HCT116 (cell line): ENCODE data around the gene PTS. TPM values are rescaled to one million over a fixed set of nuclear protein-coding genes. Genes with fewer than 3 reads are reported as not detected.

Experiments
- ATAC-seq: fragments of 200-7000 bp; cut with Tn5 transposase; 2 replicates; pipeline ENCODE4 v1.9.1; 2020; ENCODE audit warnings: mild to moderate bottlenecking, moderate library complexity
- BruUV-seq: library from RNA; stranded (reverse); fragments of 400-500 nt; replicated peaks from 2 replicates; lab custom pipeline; 2021; lab: Mats Ljungman, UMichigan
- CTCF ChIA-PET: fragments of 300-600 bp; sonication (Branson Sonifier 250); formaldehyde crosslinking; loops from one replicate; lab custom pipeline; 2021; ENCODE audit warnings: antibody characterized with exemption; lab: Charles Lee
- POLR2A ChIA-PET: fragments of 300-600, 350-600 bp; sonication (Branson Sonifier 250); formaldehyde crosslinking; loops from one replicate; lab custom pipeline; 2021; ENCODE audit warnings: antibody characterized with exemption; lab: Charles Lee
- RAD21 ChIA-PET, 2 experiments: fragments of 300-600 bp; sonication (Branson Sonifier 250); formaldehyde crosslinking; loops; one replicate each; lab custom pipeline; 2023; ENCODE audit warnings: low total read pairs in 2 of 2; ENCODE audit not compliant: uncharacterized antibody in 2 of 2, unreplicated experiment in 2 of 2, low non-redundant PET in 1 of 2; lab: Charles Lee
- DNase-seq: peaks from one replicate; pipeline ENCODE4 v3.0.0-alpha.2; 2010; ENCODE audit warnings: low read depth, low spot score
- H2AFZ ChIP-seq: fragments of 200-600 bp; shearing (Covaris generic), sonication (generic); 2 replicates; pipeline ENCODE4 v1.6.1; 2017; ENCODE audit warnings: low read depth, mixed run types, mixed read lengths, antibody characterized with exemption, low read length; ENCODE audit not compliant: poor library complexity, severe bottlenecking
- H3K27ac ChIP-seq: 2 replicates; pipeline ENCODE4 v1.5.1; 2012; ENCODE audit warnings: low read depth, low read length
- H3K27me3 ChIP-seq: fragments of 200-600 bp; sonication (generic); 2 replicates; pipeline ENCODE4 v1.6.1; 2016; ENCODE audit warnings: mixed run types, low read length, mixed read lengths; ENCODE audit not compliant: insufficient read depth
- H3K36me3 ChIP-seq, 2 experiments: fragments of 200-500 bp in 1 of 2; fragments of 200-600 bp in 1 of 2; sonication (Bioruptor generic) in 1 of 2; sonication (generic) in 1 of 2; 2 replicates each; pipeline versions ENCODE4 v1.5.1 to v1.6.1; 2014 to 2016; ENCODE audit warnings: low read length in 2 of 2, inconsistent platforms in 1 of 2, mixed read lengths in 1 of 2, mixed run types in 1 of 2; ENCODE audit not compliant: insufficient read depth in 2 of 2, control insufficient read depth in 1 of 2
- H3K4me1 ChIP-seq, 2 experiments: fragments of 200-600 bp in 1 of 2; sonication (generic) in 1 of 2; 2 replicates each; pipeline versions ENCODE4 v1.5.1 to v1.6.1; 2012 to 2017; ENCODE audit warnings: low read length in 2 of 2, inconsistent platforms in 1 of 2, mild to moderate bottlenecking in 1 of 2, mixed read lengths in 1 of 2, mixed run types in 1 of 2, moderate library complexity in 1 of 2; ENCODE audit not compliant: insufficient read depth in 2 of 2, control insufficient read depth in 1 of 2
- H3K4me2 ChIP-seq: fragments of 200-600 bp; sonication (generic); 2 replicates; pipeline ENCODE4 v1.6.1; 2017; ENCODE audit warnings: mixed run types, low read length, mixed read lengths
- H3K4me3 ChIP-seq, 2 experiments: fragments of 200-600 bp in 1 of 2; sonication (generic) in 1 of 2; replicated peaks in 1 of 2; 2 replicates each; pipeline ENCODE4 v1.5.1; 2011 to 2016; ENCODE audit warnings: low read length in 2 of 2, control low read depth in 1 of 2, low read depth in 1 of 2, mild to moderate bottlenecking in 1 of 2, mixed read lengths in 1 of 2, mixed run types in 1 of 2
- H3K79me2 ChIP-seq: fragments of 200-600 bp; sonication (generic); 2 replicates; pipeline ENCODE4 v1.6.1; 2017; ENCODE audit warnings: mild to moderate bottlenecking, mixed run types, low read length, moderate library complexity, mixed read lengths; ENCODE audit not compliant: insufficient read depth
- H3K9ac ChIP-seq: fragments of 200-600 bp; sonication (generic); 2 replicates; pipeline ENCODE4 v1.6.1; 2016; ENCODE audit warnings: low read length, mixed read lengths
- H3K9me2 ChIP-seq: fragments of 200-600 bp; sonication (generic), shearing (Covaris generic); 2 replicates; pipeline ENCODE4 v1.6.1; 2017; ENCODE audit warnings: mixed run types, mild to moderate bottlenecking, moderate library complexity; ENCODE audit not compliant: insufficient read depth
- H3K9me3 ChIP-seq, 2 experiments: fragments of 200-500 bp in 1 of 2; fragments of 200-600 bp in 1 of 2; sonication (Bioruptor generic) in 1 of 2; sonication (generic) in 1 of 2; 2 replicates each; pipeline ENCODE4 v1.6.1; 2014 to 2017; ENCODE audit warnings: low read length in 2 of 2, mixed read lengths in 2 of 2, inconsistent platforms in 1 of 2, low read depth in 1 of 2, mild to moderate bottlenecking in 1 of 2, mixed run types in 1 of 2, moderate library complexity in 1 of 2; ENCODE audit not compliant: control insufficient read depth in 1 of 2, insufficient read depth in 1 of 2
- H4K20me1 ChIP-seq: fragments of 200-600 bp; sonication (generic), shearing (Covaris generic); 2 replicates; pipeline ENCODE4 v1.6.1; 2017; ENCODE audit warnings: mixed run types, mild to moderate bottlenecking, moderate library complexity; ENCODE audit not compliant: insufficient read depth
- ATF3 ChIP-seq: IDR thresholded peaks from 2 replicates; pipeline ENCODE4 v1.6.1; 2012
- CEBPB ChIP-seq: IDR thresholded peaks from 2 replicates; pipeline ENCODE4 v1.6.1; 2012; ENCODE audit warnings: low read depth
- POLR2A ChIP-seq: IDR thresholded peaks from 2 replicates; pipeline ENCODE4 v1.7.0; 2011; ENCODE audit warnings: borderline replicate concordance; ENCODE audit not compliant: insufficient read depth, insufficient read length; ENCODE audit errors: extremely low read depth
- RAD21 ChIP-seq: IDR thresholded peaks from 2 replicates; pipeline ENCODE4 v1.6.1; 2012; ENCODE audit warnings: low read depth, mild to moderate bottlenecking
- REST ChIP-seq: IDR thresholded peaks from 2 replicates; pipeline ENCODE4 v1.6.1; 2012; ENCODE audit warnings: low read depth
- SIN3A ChIP-seq: IDR thresholded peaks from 2 replicates; pipeline ENCODE4 v1.6.1; 2012; ENCODE audit warnings: low read depth
- TCF7L2 ChIP-seq: IDR thresholded peaks from 2 replicates; pipeline ENCODE4 v1.7.0; 2011; ENCODE audit warnings: borderline replicate concordance, inconsistent platforms; ENCODE audit not compliant: insufficient read depth, insufficient read length; ENCODE audit errors: extremely low read depth
- ZFX ChIP-seq: fragments of 450-650 bp; IDR thresholded peaks from 2 replicates; pipeline ENCODE4 v1.6.1; 2017
- intact Hi-C: fragments of 100-400 bp; cut with micrococcal nuclease; formaldehyde crosslinking; loops from 2 replicates; pipeline ENCODE4 v1.10.0; 2022
- total RNA-seq: library from RNA; stranded (reverse); gene quantifications from one replicate; pipeline ENCODE4 v1.2.1, GENCODE V29; 2021; ENCODE audit not compliant: unreplicated experiment

The PTS gene
- total RNA-seq, 1 experiment from 2014 or later: 45.7 TPM

- DNase-seq (no peak), ATAC-seq (no peak)
- H3K36me3 ChIP-seq: no peaks in the 10 kb centered on the region
- no peak within 1 kb of the TSS for H3K4me2 ChIP-seq
- H3K4me1 ChIP-seq: no peaks in the 10 kb centered on the region
- H3K9me3 ChIP-seq: no peaks in the 10 kb centered on the region
- no peaks in the 10 kb centered on the region for H3K9me2 ChIP-seq
- H3K27ac ChIP-seq: no peak within 1 kb of the TSS
- ChIA-PET RAD21 (no interaction called here), CTCF (no interaction called here), POLR2A (no interaction called here)
- no peak for TF ChIP-seq REST
- no peak for TF ChIP-seq CEBPB
- no peak for TF ChIP-seq POLR2A
- TF ChIP-seq TCF7L2: no peak
- no peak for TF ChIP-seq SIN3A
- no peak for TF ChIP-seq ATF3
- no peak for TF ChIP-seq RAD21
- TF ChIP-seq ZFX: no peak
- H3K27me3 ChIP-seq: no peaks in the 10 kb centered on the region
- H3K79me2 ChIP-seq: no peaks in the 10 kb centered on the region
- BruUV-seq: no TSS peak
- H2AFZ ChIP-seq: no peak within 1 kb of the TSS
- no peaks in the 10 kb centered on the region for H4K20me1 ChIP-seq
- intact Hi-C loops: no loop called here
- no peak within 1 kb of the TSS for H3K4me3 ChIP-seq
- H3K9ac ChIP-seq: no peak within 1 kb of the TSS
These were observed 34.3 kb downstream of the PTS start, which contains the start of gene PLET1 for GRCh38 chr11:112260490-112260889. Gene PLET1, minus strand, starts transcription at chr11:112260860. Its CDS starts 271 bp downstream, at chr11:112260589.
